A172 (cell line): ENCODE data around the gene CWC27. TPM values are rescaled to one million over a fixed set of nuclear protein-coding genes. Genes with fewer than 3 reads are reported as not detected.
A peak's percentile ranks its signal among the peaks of the same experiment; 100 is the strongest.
"Not testable (repeated sequence)": the region's sequence is repeated elsewhere in the genome, so short reads cannot be mapped to it uniquely, and the experiment has no call there.

Experiments
- DNase-seq: peaks from one replicate; pipeline ENCODE4 v3.0.0-alpha.2; 2015; ENCODE audit warnings: low spot score
- total RNA-seq: library from RNA; depleted of rRNA; stranded (reverse); fragments of >200 nt; shearing (Covaris generic); gene quantifications from 2 replicates; pipeline ENCODE4 v1.2.3, GENCODE V29; 2014

CWC27 gene
- total RNA-seq, 1 experiment from 2014 or later = 33.4 TPM

GRCh38 chr5:64838803-64839202, 70.1 kb downstream of the CWC27 start:
- DNase-seq = no peak

- no peak for DNase-seq
These were observed 71.2 kb downstream of the CWC27 start for GRCh38 chr5:64839936-64840335.

- no peak for DNase-seq
These were observed 72.2 kb downstream of the CWC27 start for GRCh38 chr5:64840958-64841357.

GRCh38 chr5:64853777-64854176, 85.0 kb downstream of the CWC27 start:
- DNase-seq = no peak

GRCh38 chr5:64854855-64855254, 86.1 kb downstream of the CWC27 start:
- no peak for DNase-seq

- DNase-seq = no peak
These were observed 91.2 kb downstream of the CWC27 start for GRCh38 chr5:64859881-64860280.

DNA sequence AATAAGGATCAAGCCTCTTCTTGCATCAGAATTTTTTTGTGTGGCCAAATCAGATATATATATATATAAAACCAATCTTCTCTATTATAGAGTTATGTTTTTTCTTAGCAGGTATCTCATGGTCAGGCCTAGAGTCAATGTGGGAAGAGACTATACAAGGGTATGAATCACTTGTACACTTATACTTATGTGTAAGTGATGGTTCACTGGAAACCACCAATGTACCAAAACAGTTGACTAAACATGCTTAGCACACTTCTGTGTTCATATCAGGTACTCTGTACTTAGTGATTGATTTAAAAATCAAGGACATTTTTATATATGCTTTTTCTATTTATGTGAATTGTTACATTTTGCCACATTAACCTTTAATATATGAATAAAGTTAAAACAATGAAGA, 92.6 kb downstream of the CWC27 start:
- DNase-seq = no peak

GRCh38 chr5:64864171-64864570, 95.4 kb downstream of the CWC27 start:
- DNase-seq = no peak

GRCh38 chr5:64865662-64866061, 96.9 kb downstream of the CWC27 start:
- no peak for DNase-seq

DNA sequence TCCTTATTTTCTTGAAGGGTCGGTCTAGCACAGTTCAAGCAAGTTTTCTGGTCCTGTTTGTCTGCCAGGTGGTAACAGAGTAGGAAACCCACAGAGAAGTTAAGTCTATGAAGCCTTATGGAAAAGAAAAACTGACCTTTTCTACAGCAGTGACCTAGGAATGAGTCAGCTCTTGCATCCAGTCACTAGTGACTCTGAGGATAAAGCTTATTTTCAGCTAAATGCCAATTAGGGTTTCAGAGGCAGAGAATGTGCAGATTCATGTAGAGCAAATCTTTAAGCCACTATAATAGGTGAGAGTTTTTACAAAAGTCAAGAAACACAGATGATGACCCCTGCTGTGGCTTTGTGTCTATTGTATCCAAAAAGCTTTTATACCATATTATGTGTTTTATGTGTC, 100.7 kb downstream of the CWC27 start:
- peak; percentile 72 for DNase-seq

DNA sequence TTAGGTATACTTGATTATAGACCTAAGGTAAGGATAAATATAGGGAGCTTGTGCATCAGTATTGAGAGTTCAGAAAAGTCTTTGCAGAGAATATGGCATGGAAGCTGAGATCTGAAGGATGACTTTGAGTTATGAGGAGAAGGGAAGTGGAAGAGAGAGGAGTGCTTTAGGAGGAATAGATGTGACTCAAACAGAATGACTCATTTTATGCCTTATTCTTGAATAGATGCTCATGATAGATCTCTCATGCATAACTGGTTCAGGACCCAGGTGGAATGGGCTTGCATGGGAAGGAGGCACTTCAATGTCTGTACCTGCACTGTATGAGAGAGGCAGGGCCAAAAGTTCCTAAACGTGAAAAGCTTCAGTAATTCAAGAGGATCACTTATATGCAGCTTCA, 103.3 kb downstream of the CWC27 start:
- DNase-seq = peak; percentile 26

DNA sequence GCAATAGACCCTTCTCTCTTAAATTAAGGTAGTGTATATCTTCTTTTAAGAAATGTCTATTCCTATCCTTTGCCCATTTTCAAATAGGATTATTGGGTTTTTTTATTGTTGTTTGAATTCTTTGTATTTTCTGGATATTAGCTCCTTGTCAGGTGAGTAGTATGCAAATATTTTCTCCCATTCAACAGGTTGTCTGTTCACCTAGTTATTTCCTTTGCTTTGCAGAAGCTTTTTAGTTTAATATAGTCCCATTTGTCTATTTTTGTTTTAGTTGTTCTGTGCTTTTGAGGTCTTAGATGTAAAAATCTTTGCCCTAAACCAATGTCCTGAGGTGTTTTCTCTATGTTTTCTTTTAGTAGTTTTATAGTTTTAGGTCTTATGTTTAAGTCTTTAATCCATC, 104.7 kb downstream of the CWC27 start:
- DNase-seq = no peak

- DNase-seq = no peak
These were observed 106.0 kb downstream of the CWC27 start for GRCh38 chr5:64874753-64875152.

GRCh38 chr5:64876203-64876602, 107.5 kb downstream of the CWC27 start:
- DNase-seq = no peak

GRCh38 chr5:64880821-64881220, 112.1 kb downstream of the CWC27 start:
- no peak for DNase-seq

GRCh38 chr5:64883912-64884311, 115.2 kb downstream of the CWC27 start:
- DNase-seq = no peak

DNA sequence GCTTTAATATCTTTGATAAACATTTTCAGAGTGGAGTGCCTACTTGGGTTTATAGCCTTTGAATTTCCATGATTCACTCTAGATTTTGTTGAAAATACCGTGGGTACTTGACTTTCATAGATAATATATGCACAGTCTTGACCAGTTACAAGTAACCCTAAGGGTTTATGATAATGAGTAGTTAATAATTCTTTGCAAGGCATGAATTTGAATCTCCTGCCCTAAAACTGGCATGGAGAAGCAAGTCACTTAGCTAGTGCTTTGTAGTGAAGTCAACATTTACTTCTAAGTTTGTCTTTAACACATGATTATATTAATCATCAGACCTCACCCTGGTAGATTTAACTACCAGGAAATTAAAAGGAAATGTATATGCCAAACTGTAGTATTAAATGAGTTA, 115.8 kb downstream of the CWC27 start:
- DNase-seq = no peak

- no peak for DNase-seq
These were observed 119.2 kb downstream of the CWC27 start for GRCh38 chr5:64887910-64888309.

DNA sequence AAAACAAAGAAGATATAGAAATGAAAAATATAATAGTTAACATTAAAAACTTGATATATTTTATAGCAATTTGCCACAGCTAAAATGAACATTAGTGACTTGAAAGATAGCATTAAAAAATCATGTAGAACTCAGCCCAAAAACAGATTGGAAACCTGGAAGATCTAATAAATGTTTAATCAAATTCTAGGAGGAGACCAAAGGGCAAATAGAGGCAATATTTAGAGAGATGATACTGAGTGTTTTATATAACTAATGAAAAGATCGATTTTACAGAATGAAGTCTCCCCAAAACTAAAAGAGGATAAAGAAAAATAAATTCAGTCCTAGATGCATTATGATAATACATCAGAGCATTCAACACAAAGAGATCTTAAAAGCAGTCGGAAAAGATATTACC, 127.0 kb downstream of the CWC27 start:
- DNase-seq = no peak

DNA sequence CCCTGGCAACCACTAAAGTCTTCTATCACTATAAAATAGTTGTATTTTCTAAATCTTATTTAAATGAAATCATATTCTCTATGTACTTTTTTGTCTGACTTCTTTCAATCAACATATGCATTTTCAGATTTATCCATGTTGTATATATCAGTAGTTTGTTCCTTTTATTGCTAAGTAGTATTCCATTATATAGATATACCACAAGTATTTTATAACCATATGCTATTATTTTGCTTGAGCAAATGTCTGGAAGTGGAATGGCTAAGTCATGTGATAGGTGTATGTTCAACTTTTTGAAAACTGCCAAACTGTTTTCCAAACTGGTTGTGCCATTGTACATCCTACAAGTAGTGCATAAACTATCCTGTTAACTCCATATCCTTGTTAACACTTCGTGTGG, 131.1 kb downstream of the CWC27 start:
- DNase-seq = no peak

DNA sequence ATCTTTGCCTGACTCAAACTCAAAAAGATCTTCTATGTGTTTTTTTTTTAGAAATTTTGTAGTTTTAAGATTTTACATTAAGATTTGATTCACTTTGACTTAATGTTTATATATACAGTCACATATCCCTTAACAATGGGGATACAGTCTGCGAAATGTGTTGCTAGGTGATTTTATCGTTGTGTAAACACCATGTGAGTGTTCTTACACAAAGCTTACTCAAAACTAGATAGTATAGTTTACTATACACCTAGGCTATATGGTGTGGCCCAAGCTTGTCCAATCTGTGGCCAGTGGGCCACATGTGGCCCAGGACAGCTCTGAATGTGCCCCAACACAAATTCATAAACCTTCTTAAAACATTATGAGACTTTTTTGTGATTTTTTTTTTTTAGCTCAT, 131.9 kb downstream of the CWC27 start:
- no peak for DNase-seq

GRCh38 chr5:64907399-64907798, 138.7 kb downstream of the CWC27 start:
- DNase-seq = not testable (repeated sequence)

GRCh38 chr5:64914396-64914795, 145.7 kb downstream of the CWC27 start:
- no peak for DNase-seq

DNA sequence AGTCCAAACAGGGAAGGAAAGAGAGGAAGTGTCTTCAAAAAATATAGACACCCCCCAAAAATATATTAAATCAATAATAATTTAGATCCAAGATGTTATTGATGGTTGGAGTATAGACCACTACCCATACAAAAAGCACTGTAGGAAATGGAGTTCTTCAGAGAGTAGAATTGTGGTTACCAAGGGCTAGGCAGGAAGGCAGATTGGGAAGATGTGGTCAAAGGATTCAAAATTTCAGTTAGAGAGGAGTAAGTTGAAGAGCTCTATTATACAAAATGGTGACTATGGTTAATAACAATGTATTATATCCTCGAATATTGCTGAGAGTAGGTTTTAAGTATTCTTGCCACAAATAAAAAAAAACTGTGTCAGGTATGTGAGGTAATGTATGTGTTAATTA, 149.4 kb downstream of the CWC27 start:
- no peak for DNase-seq

DNA sequence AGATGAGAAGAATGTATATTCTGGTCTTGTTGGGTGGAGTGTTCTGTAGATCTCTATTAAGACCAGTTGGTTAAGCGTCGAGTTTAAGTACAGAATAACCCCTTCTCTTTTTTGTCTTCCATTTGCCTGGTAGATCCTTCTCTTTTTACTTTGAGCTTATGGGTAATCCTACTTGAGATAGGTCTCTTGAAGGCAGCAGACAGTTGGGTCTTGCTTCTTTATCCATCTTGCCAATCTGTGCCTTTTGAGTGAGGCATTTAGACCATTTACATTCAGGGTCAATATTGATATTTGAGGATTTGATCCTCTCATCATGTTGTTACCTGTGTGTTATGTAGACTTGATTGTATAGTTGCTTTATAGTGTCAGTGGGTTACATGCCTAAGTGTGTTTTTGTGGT, 152.7 kb downstream of the CWC27 start:
- no peak for DNase-seq
